H9 (cell line): ENCODE data around the gene ODF2. TPM values are rescaled to one million over a fixed set of nuclear protein-coding genes. Genes with fewer than 3 reads are reported as not detected.

Experiments
- DNase-seq: peaks from one replicate; pipeline ENCODE4 v3.0.0-alpha.2; 2017
- H2AFZ ChIP-seq: one replicate; pipeline ENCODE4 v1.6.1; 2013; ENCODE audit warnings: mild to moderate bottlenecking, low read length, control low read depth, moderate library complexity
- H2AK5ac ChIP-seq: 2 replicates; pipeline ENCODE4 v1.6.1; 2013; ENCODE audit warnings: low read length, control low read depth, mixed read lengths; ENCODE audit not compliant: insufficient read length
- H2BK120ac ChIP-seq: one replicate; pipeline ENCODE4 v1.6.1; 2013; ENCODE audit warnings: low read depth, mild to moderate bottlenecking, low read length, control low read depth, inconsistent platforms; ENCODE audit not compliant: poor library complexity, severe bottlenecking
- H2BK12ac ChIP-seq: 2 replicates; pipeline ENCODE4 v1.6.1; 2013; ENCODE audit warnings: low read length, control low read depth, mixed read lengths, low read depth; ENCODE audit not compliant: insufficient read length
- H2BK15ac ChIP-seq: 2 replicates; pipeline ENCODE4 v1.6.1; 2013; ENCODE audit warnings: low read depth, low read length, control low read depth
- H2BK20ac ChIP-seq: one replicate; pipeline ENCODE4 v1.6.1; 2013; ENCODE audit warnings: low read depth, mild to moderate bottlenecking, low read length, control low read depth, inconsistent platforms; ENCODE audit not compliant: poor library complexity, severe bottlenecking
- H2BK5ac ChIP-seq: 2 replicates; pipeline ENCODE4 v1.6.1; 2013; ENCODE audit warnings: low read length, control low read depth, mixed read lengths; ENCODE audit not compliant: insufficient read length
- H3K14ac ChIP-seq: 2 replicates; pipeline ENCODE4 v1.6.1; 2013; ENCODE audit warnings: low read length, control low read depth; ENCODE audit not compliant: insufficient read depth
- H3K18ac ChIP-seq: 2 replicates; pipeline ENCODE4 v1.6.1; 2013; ENCODE audit warnings: low read depth, mild to moderate bottlenecking, mixed read lengths, low read length, control low read depth; ENCODE audit not compliant: insufficient read length
- H3K23ac ChIP-seq: 2 replicates; pipeline ENCODE4 v1.6.1; 2013; ENCODE audit warnings: low read length, control low read depth, mixed read lengths, low read depth; ENCODE audit not compliant: insufficient read length
- H3K23me2 ChIP-seq: 2 replicates; pipeline ENCODE4 v1.6.1; 2013; ENCODE audit warnings: low read depth, mild to moderate bottlenecking, mixed read lengths, low read length, control low read depth; ENCODE audit not compliant: insufficient read length, poor library complexity, severe bottlenecking
- H3K27ac ChIP-seq: 2 replicates; pipeline ENCODE4 v1.5.1; 2013; ENCODE audit warnings: low read length, control low read depth, mixed read lengths, low read depth; ENCODE audit not compliant: insufficient read length
- H3K27me3 ChIP-seq: 2 replicates; pipeline ENCODE4 v1.6.1; 2013; ENCODE audit warnings: low read length, control low read depth, inconsistent platforms; ENCODE audit not compliant: insufficient read depth
- H3K4ac ChIP-seq: 2 replicates; pipeline ENCODE4 v1.6.1; 2013; ENCODE audit warnings: low read depth, mild to moderate bottlenecking, control low read depth, inconsistent platforms, low read length, moderate library complexity
- H3K4me1 ChIP-seq: 2 replicates; pipeline ENCODE4 v1.6.1; 2013; ENCODE audit warnings: low read length, control low read depth, inconsistent platforms; ENCODE audit not compliant: insufficient read depth
- H3K4me2 ChIP-seq: 2 replicates; pipeline ENCODE4 v1.6.1; 2013; ENCODE audit warnings: low read length, control low read depth, mixed read lengths; ENCODE audit not compliant: insufficient read length, insufficient read depth
- H3K56ac ChIP-seq: 2 replicates; pipeline ENCODE4 v1.6.1; 2013; ENCODE audit warnings: low read depth, mild to moderate bottlenecking, mixed read lengths, low read length, control low read depth; ENCODE audit not compliant: insufficient read length
- H3K79me1 ChIP-seq: 2 replicates; pipeline ENCODE4 v1.6.1; 2013; ENCODE audit warnings: low read depth, mild to moderate bottlenecking, moderate library complexity, low read length, control low read depth, inconsistent platforms; ENCODE audit not compliant: insufficient read depth, poor library complexity, severe bottlenecking
- H3K79me2 ChIP-seq: 2 replicates; pipeline ENCODE4 v1.6.1; 2013; ENCODE audit warnings: low read length, control low read depth, inconsistent platforms; ENCODE audit not compliant: insufficient read depth
- H3K9ac ChIP-seq: 2 replicates; pipeline ENCODE4 v1.6.1; 2013; ENCODE audit warnings: low read length, control low read depth, mixed read lengths; ENCODE audit not compliant: insufficient read length; ENCODE audit errors: extremely low read depth
- H3K9me3 ChIP-seq: one replicate; pipeline ENCODE4 v1.6.1; 2013; ENCODE audit warnings: low read depth, low read length, inconsistent platforms; ENCODE audit not compliant: control insufficient read depth
- H3T11ph ChIP-seq: one replicate; pipeline ENCODE4 v1.6.1; 2013; ENCODE audit warnings: mild to moderate bottlenecking, low read length, control low read depth, inconsistent platforms
- H4K20me1 ChIP-seq: one replicate; pipeline ENCODE4 v1.6.1; 2013; ENCODE audit not compliant: control insufficient read depth, insufficient read length, insufficient read depth
- H4K5ac ChIP-seq: 2 replicates; pipeline ENCODE4 v1.6.1; 2013; ENCODE audit warnings: low read depth, mild to moderate bottlenecking, mixed read lengths, low read length, control low read depth; ENCODE audit not compliant: insufficient read length
- H4K8ac ChIP-seq: replicated peaks from 2 replicates; pipeline ENCODE4 v1.6.1; 2013; ENCODE audit warnings: low read length, control low read depth, mixed read lengths, low read depth; ENCODE audit not compliant: insufficient read length
- H4K91ac ChIP-seq: 2 replicates; pipeline ENCODE4 v1.6.1; 2013; ENCODE audit warnings: low read depth, mild to moderate bottlenecking, moderate library complexity, mixed read lengths, low read length, control low read depth; ENCODE audit not compliant: insufficient read length
- H3K27ac Mint-ChIP-seq, 3 experiments: 2 replicates in 2 of 3; 3 replicates in 1 of 3; pipeline ENCODE4 v1.8.0; 2020 to 2021; ENCODE audit warnings: mixed read lengths in 3 of 3, mild to moderate bottlenecking in 1 of 3, moderate library complexity in 1 of 3
- H3K27me3 Mint-ChIP-seq: 2 replicates; pipeline ENCODE4 v1.8.0; 2021; ENCODE audit warnings: low read depth, mild to moderate bottlenecking, moderate library complexity, mixed read lengths
- H3K36me3 Mint-ChIP-seq, 3 experiments: 2 replicates in 2 of 3; 3 replicates in 1 of 3; pipeline ENCODE4 v1.8.0; 2020 to 2021; ENCODE audit warnings: low read depth in 3 of 3, mixed read lengths in 3 of 3; ENCODE audit not compliant: insufficient read depth in 1 of 3
- H3K4me1 Mint-ChIP-seq, 2 experiments: 2 replicates each; pipeline ENCODE4 v1.8.0; 2020; ENCODE audit warnings: mixed read lengths in 2 of 2
- H3K4me3 Mint-ChIP-seq, 2 experiments: 2 replicates in 1 of 2; 3 replicates in 1 of 2; pipeline ENCODE4 v1.8.0; 2020 to 2021; ENCODE audit warnings: mild to moderate bottlenecking in 2 of 2, mixed read lengths in 2 of 2, moderate library complexity in 1 of 2
- H3K9me3 Mint-ChIP-seq, 2 experiments: 2 replicates in 1 of 2; 3 replicates in 1 of 2; pipeline ENCODE4 v1.8.0; 2020; ENCODE audit warnings: mild to moderate bottlenecking in 2 of 2, mixed read lengths in 2 of 2, moderate library complexity in 1 of 2
- CTCF ChIP-seq: fragments of 200-600 bp; sonication (generic); conservative IDR thresholded peaks from 3 replicates; pipeline ENCODE4 v1.8.0; 2021; ENCODE audit warnings: antibody characterized with exemption, mild to moderate bottlenecking
- WGBS: extraction: QIAGEN DNeasy Blood & Tissue Kit; methylation state at CpG from one replicate; pipeline ENCODE4 v1.1.7; 2013; ENCODE audit warnings: missing lambda C conversion rate, low lambda C conversion rate, mixed read lengths; ENCODE audit not compliant: insufficient read length; ENCODE audit errors: extremely low coverage; 5-methylcytosine and 5-hydroxymethylcytosine counted together
- total RNA-seq: library from RNA; stranded (reverse); gene quantifications from 2 replicates; pipeline ENCODE4 v1.2.1, GENCODE V29; 2021

The ODF2 gene
- total RNA-seq, 1 experiment from 2014 or later, result 16.7 TPM

GRCh38 chr9:128434340-128434739 is 21.5 kb upstream of the ODF2 start:
- H3K14ac ChIP-seq, result no peak overlapping the region
- H2BK15ac ChIP-seq, result no peak overlapping the region
- H3K23me2 ChIP-seq, result no peaks in the 10 kb centered on the region
- no peaks in the 10 kb centered on the region for H3K27me3 ChIP-seq
- H3K23ac ChIP-seq, result no peak overlapping the region
- no peaks in the 10 kb centered on the region for H4K20me1 ChIP-seq
- no peak overlapping the region for H3K56ac ChIP-seq
- H3K79me1 ChIP-seq, result no peaks in the 10 kb centered on the region
- no peak for DNase-seq
- H2AFZ ChIP-seq, result no peak overlapping the region
- H2BK12ac ChIP-seq, result no peak overlapping the region
- no peaks in the 10 kb centered on the region for H3K9me3 ChIP-seq
- no peak overlapping the region for H3K18ac ChIP-seq
- no peaks in the 10 kb centered on the region for H3K79me2 ChIP-seq
- H3K9ac ChIP-seq, result no peak overlapping the region
- H4K8ac ChIP-seq, result no peak overlapping the region
- Mint-ChIP-seq H3K9me3 (no peaks in the 10 kb centered on the region), H3K4me3 (no peak overlapping the region), H3K27me3 (no peaks in the 10 kb centered on the region; the same call in none of the 2 replicates), H3K36me3 (no peaks in the 10 kb centered on the region), H3K27ac (no peak overlapping the region), H3K4me1 (peaks cover under 1 to 5% of the 10 kb centered on the region in 2 experiments; a peak in 1 of 4 replicates)
- H2BK20ac ChIP-seq, result no peak overlapping the region
- H3K27ac ChIP-seq, result no peak overlapping the region
- H2AK5ac ChIP-seq, result no peak overlapping the region
- H3T11ph ChIP-seq, result no peak overlapping the region
- H4K91ac ChIP-seq, result no peak overlapping the region
- WGBS, result no CpG with 5 or more reads among the region's 17 CpGs
- H3K4me2 ChIP-seq, result no peak overlapping the region
- no peak overlapping the region for H4K5ac ChIP-seq
- no peaks in the 10 kb centered on the region for H3K4me1 ChIP-seq
- H3K4ac ChIP-seq, result no peak overlapping the region
- H2BK5ac ChIP-seq, result no peak overlapping the region
- H2BK120ac ChIP-seq, result no peak overlapping the region
- no peak for TF ChIP-seq CTCF
